K562 (cell line): ENCODE data around the gene ADGRB3. TPM values are rescaled to one million over a fixed set of nuclear protein-coding genes. Genes with fewer than 3 reads are reported as not detected.
"Not testable (repeated sequence)": the region's sequence is repeated elsewhere in the genome, so short reads cannot be mapped to it uniquely, and the experiment has no call there.

Experiments
- ATAC-seq: fragments of 200-7000 bp; cut with Tn5 transposase; 3 replicates; pipeline ENCODE4 v1.9.1; 2020; ENCODE audit warnings: moderate library complexity
- BruUV-seq: library from RNA; stranded (reverse); fragments of 400-500 nt; replicated peaks from 2 replicates; lab custom pipeline; 2021; lab: Mats Ljungman, UMichigan
- CTCF ChIA-PET: fragments of 300-600 bp; formaldehyde crosslinking; extraction: SDS; loops from one replicate; lab custom pipeline; 2021; ENCODE audit warnings: low intra/inter-chr PET ratio; lab: Yijun Ruan, JAX
- POLR2A ChIA-PET: fragments of 300-600, 350-650 bp; sonication (Branson Sonifier 250); formaldehyde crosslinking; extraction: SDS; loops from one replicate; lab custom pipeline; 2021; ENCODE audit warnings: antibody characterized with exemption, inconsistent platforms; lab: Yijun Ruan, JAX
- DNase-seq, 4 experiments: peaks; one replicate each; pipeline versions ENCODE4 v3.0.0 to v3.0.0-alpha.2; 2011 to 2018; ENCODE audit warnings: low spot score in 3 of 4, mixed read lengths in 3 of 4; ENCODE audit errors: extremely low read depth in 1 of 4
- FAIRE-seq: peaks from 2 replicates; lab custom pipeline; 2011; peaks lifted over from hg19 to GRCh38; lab: Jason Lieb, UNC
- H2AFZ ChIP-seq: 2 replicates; pipeline ENCODE4 v1.6.0; 2011; ENCODE audit warnings: low read depth, low read length, control low read depth, inconsistent platforms
- H3K27ac ChIP-seq: fragments of 200-600 bp; 3 replicates; pipeline ENCODE4 v1.8.0; 2011; ENCODE audit warnings: low read depth, mild to moderate bottlenecking, control low read depth, inconsistent platforms, low read length, moderate library complexity, mixed read lengths; ENCODE audit errors: extremely low read depth
- H3K27me3 ChIP-seq, 2 experiments: fragments of 300-600 bp in 1 of 2; 2 replicates in 1 of 2; 3 replicates in 1 of 2; pipeline versions ENCODE4 v1.6.0 to v1.8.0; 2011; ENCODE audit warnings: inconsistent platforms in 2 of 2, low read length in 2 of 2, mild to moderate bottlenecking in 1 of 2, mixed read lengths in 1 of 2, moderate library complexity in 1 of 2; ENCODE audit not compliant: control insufficient read depth in 2 of 2, insufficient read depth in 2 of 2
- H3K36me3 ChIP-seq: fragments of 300-600 bp; 3 replicates; pipeline ENCODE4 v1.8.0; 2011; ENCODE audit warnings: mild to moderate bottlenecking, low read length, inconsistent platforms; ENCODE audit not compliant: control insufficient read depth, insufficient read depth
- H3K4me1 ChIP-seq, 2 experiments: fragments of 200-600 bp in 1 of 2; replicated peaks in 1 of 2; 2 replicates in 1 of 2; 3 replicates in 1 of 2; pipeline versions ENCODE4 v1.5.1 to v1.8.0; 2011; ENCODE audit warnings: inconsistent platforms in 2 of 2, low read length in 2 of 2, mild to moderate bottlenecking in 1 of 2, mixed read lengths in 1 of 2, moderate library complexity in 1 of 2; ENCODE audit not compliant: control insufficient read depth in 2 of 2, insufficient read depth in 2 of 2
- H3K4me2 ChIP-seq: 2 replicates; pipeline ENCODE4 v1.6.1; 2011; ENCODE audit warnings: low read length, control low read depth, inconsistent platforms, mixed read lengths; ENCODE audit not compliant: insufficient read depth
- H3K4me3 ChIP-seq: fragments of 200-600 bp; sonication (generic), shearing (Covaris generic); 2 replicates; pipeline ENCODE4 v1.5.1; 2016; ENCODE audit warnings: control low read depth, inconsistent platforms
- H3K79me2 ChIP-seq: fragments of 200-600 bp; 3 replicates; pipeline ENCODE4 v1.8.0; 2011; ENCODE audit warnings: low read length, inconsistent platforms; ENCODE audit not compliant: control insufficient read depth, insufficient read depth
- H3K9ac ChIP-seq, 2 experiments: 2 replicates each; pipeline versions ENCODE4 v1.6.0 to v1.6.1; 2011; ENCODE audit warnings: low read depth in 2 of 2, low read length in 2 of 2, control low read depth in 1 of 2, inconsistent platforms in 1 of 2, mild to moderate bottlenecking in 1 of 2, mixed read lengths in 1 of 2; ENCODE audit not compliant: insufficient read depth in 1 of 2
- H3K9me1 ChIP-seq: one replicate; pipeline ENCODE4 v1.6.0; 2011; ENCODE audit warnings: inconsistent platforms, mild to moderate bottlenecking, low read length, moderate library complexity; ENCODE audit not compliant: control insufficient read depth, insufficient read depth
- H3K9me3 ChIP-seq: replicated peaks from 2 replicates; pipeline ENCODE4 v1.5.1; 2011; ENCODE audit warnings: low read depth, low read length, inconsistent platforms; ENCODE audit not compliant: control insufficient read depth, insufficient read depth
- H4K20me1 ChIP-seq: replicated peaks from 2 replicates; pipeline ENCODE4 v1.6.1; 2011; ENCODE audit warnings: low read length, inconsistent platforms, mixed read lengths; ENCODE audit not compliant: control insufficient read depth, insufficient read depth
- CBFA2T3 ChIP-seq: fragments of 450-650 bp; IDR thresholded peaks from 2 replicates; pipeline ENCODE4 v1.6.1; 2017
- CBX5 ChIP-seq: IDR thresholded peaks from 2 replicates; pipeline ENCODE4 v1.6.1; 2014; ENCODE audit warnings: low read depth, borderline replicate concordance
- CBX8 ChIP-seq: fragments of 200-600 bp; sonication (generic); IDR thresholded peaks from 2 replicates; pipeline ENCODE4 v1.6.1; 2012; ENCODE audit warnings: borderline replicate concordance, mixed run types, low read depth, mild to moderate bottlenecking, moderate library complexity, mixed read lengths, low read length, control low read depth, inconsistent platforms; ENCODE audit not compliant: poor library complexity, severe bottlenecking; ENCODE audit errors: extremely low read depth
- CGGBP1 ChIP-seq: fragments of 250-450 bp; sonication (Bioruptor Pico); IDR thresholded peaks from 2 replicates; pipeline ENCODE4 v1.9.0; 2021; ENCODE audit warnings: mild to moderate bottlenecking
- EHMT2 ChIP-seq: fragments of 450-650 bp; IDR thresholded peaks from 2 replicates; pipeline ENCODE4 v1.6.1; 2018; ENCODE audit warnings: antibody characterized with exemption
- ILF3 ChIP-seq: fragments of 450-650 bp; IDR thresholded peaks from 2 replicates; pipeline ENCODE4 v1.6.1; 2018; ENCODE audit warnings: antibody characterized with exemption, mild to moderate bottlenecking, moderate library complexity, borderline replicate concordance
- PBX2 ChIP-seq, 2 experiments: IDR thresholded peaks in 1 of 2; conservative IDR thresholded peaks in 1 of 2; 2 replicates each; pipeline ENCODE4 v1.6.1; 2016; ENCODE audit warnings: low read depth in 2 of 2, mild to moderate bottlenecking in 1 of 2, missing compliant biosample characterization in 1 of 2, missing genetic modification characterization in 1 of 2, moderate library complexity in 1 of 2
- PHB2 ChIP-seq: fragments of 450-650 bp; IDR thresholded peaks from 2 replicates; pipeline ENCODE4 v1.6.1; 2017; ENCODE audit warnings: low read depth
- RBM25 ChIP-seq: fragments of 200-400 bp; formaldehyde crosslinking; IDR thresholded peaks from 2 replicates; pipeline ENCODE4 v1.6.1; 2018; ENCODE audit warnings: low read length, low read depth, moderate library complexity; ENCODE audit not compliant: severe bottlenecking
- SRSF7 ChIP-seq: fragments of 200-400 bp; formaldehyde crosslinking; optimal IDR thresholded peaks from 2 replicates; pipeline ENCODE3; 2017; ENCODE audit warnings: mild to moderate bottlenecking, low read depth, low read length
- STAT5B ChIP-seq: fragments of 250-450 bp; sonication (Bioruptor Pico); IDR thresholded peaks from 2 replicates; pipeline ENCODE4 v1.8.0; 2021; ENCODE audit warnings: mild to moderate bottlenecking, inconsistent platforms
- TAF1 ChIP-seq: IDR thresholded peaks from 2 replicates; pipeline ENCODE4 v1.6.1; 2011; ENCODE audit warnings: mild to moderate bottlenecking, low read length, moderate library complexity; ENCODE audit not compliant: insufficient read depth, control insufficient read depth, severe bottlenecking; ENCODE audit errors: extremely low read depth
- TARDBP ChIP-seq: fragments of 450-650 bp; IDR thresholded peaks from 2 replicates; pipeline ENCODE4 v1.6.1; 2016
- ZNF146 ChIP-seq: IDR thresholded peaks from one replicate; pipeline ENCODE4 v1.6.1; 2018; ENCODE audit warnings: missing compliant biosample characterization; ENCODE audit not compliant: unreplicated experiment
- WGBS: fragments of 100-300 bp; shearing (Covaris generic); methylation state at CpG from one replicate; pipeline ENCODE4 v1.1.6; 2016; ENCODE audit warnings: low coverage, mixed read lengths; ENCODE audit not compliant: insufficient coverage; ENCODE audit errors: missing lambda C conversion rate; 5-methylcytosine and 5-hydroxymethylcytosine counted together
- in situ Hi-C: fragments of 300-500 bp; cut with MboI; formaldehyde crosslinking; loops from 4 replicates; pipeline ENCODE4 v1.15.0; 2018; ENCODE audit warnings: inconsistent platforms, mixed read lengths
- intact Hi-C: fragments of 100-400 bp; cut with micrococcal nuclease; formaldehyde crosslinking; loops from 2 replicates; pipeline ENCODE4 v1.14.2; 2022
- polyA plus RNA-seq, 8 experiments: library from polyadenylated mRNA; depleted of rRNA in 4 of 8; stranded (reverse) in 5 of 8; unstranded in 3 of 8; fragments of >200 nt; fragmentation: Nextera tagmentation in 2 of 8; fragmentation: Illumina TruSeq in 1 of 8; extraction: Ambion mirVana in 2 of 8; extraction: Trizol in 1 of 8; gene quantifications; 2 replicates each; pipeline versions ENCODE4 v1.2.1 to v1.2.3, GENCODE V29; 2011 to 2014; ENCODE audit warnings: inconsistent platforms in 1 of 8, missing spikeins in 1 of 8
- total RNA-seq, 7 experiments: library from RNA; depleted of rRNA in 6 of 7; stranded (reverse); fragments of >200 nt in 6 of 7; fragmentation: Illumina TruSeq in 2 of 7; extraction: Trizol in 2 of 7; gene quantifications; 2 replicates each; pipeline versions ENCODE4 v1.2.1 to v1.2.3, GENCODE V29; 2011 to 2021; ENCODE audit warnings: low replicate concordance in 1 of 7

The ADGRB3 gene
- total and polyA plus RNA-seq, 9 of the 15 experiments (the other 6 are each of a cell fraction or from before 2014, with no cell fraction given), result 0.90 to 7.8 (median 2.4) TPM

- POLR2A ChIA-PET, H3K36me3 ChIP-seq, H3K9me1 ChIP-seq, in situ Hi-C loops, H3K27me3 ChIP-seq, BruUV-seq, FAIRE-seq, intact Hi-C loops, H3K27ac ChIP-seq, H3K4me2 ChIP-seq, CTCF ChIA-PET, H3K4me3 ChIP-seq, H2AFZ ChIP-seq, H3K79me2 ChIP-seq, H4K20me1 ChIP-seq, H3K4me1 ChIP-seq, ATAC-seq, DNase-seq, H3K9me3 ChIP-seq, H3K9ac ChIP-seq: not testable (repeated sequence)
- 2% methylated on average over 19 of the region's 22 CpGs for WGBS
These were observed 798.0 kb downstream of the ADGRB3 start for GRCh38 chr6:69433116-69433515.

GRCh38 chr6:69438113-69438512 lies 803.0 kb downstream of the ADGRB3 start:
- no peak overlapping the region for H3K4me3 ChIP-seq
- 11% methylated on average over 2 of the region's 2 CpGs for WGBS
- intact Hi-C loops, result no loop called here
- H3K79me2 ChIP-seq, result no peaks in the 10 kb centered on the region
- H3K9ac ChIP-seq, result no peak overlapping the region
- ChIA-PET CTCF (no interaction called here), POLR2A (no interaction called here)
- DNase-seq (no peak), FAIRE-seq (no peak), ATAC-seq (no peak)
- H3K36me3 ChIP-seq, result no peaks in the 10 kb centered on the region
- H3K27ac ChIP-seq, result no peak overlapping the region
- H3K4me2 ChIP-seq, result no peak overlapping the region
- no peaks in the 10 kb centered on the region for H4K20me1 ChIP-seq
- H3K27me3 ChIP-seq, result no peaks in the 10 kb centered on the region
- BruUV-seq, result no TSS peak
- H3K4me1 ChIP-seq, result no peaks in the 10 kb centered on the region
- in situ Hi-C loops, result no loop called here
- no peaks in the 10 kb centered on the region for H3K9me1 ChIP-seq
- no peaks in the 10 kb centered on the region for H3K9me3 ChIP-seq
- no peak overlapping the region for H2AFZ ChIP-seq
- no peak for TF ChIP-seq CBX5
- no peak for TF ChIP-seq STAT5B
- no peak for TF ChIP-seq ZNF146
- TF ChIP-seq CBX8, result no peak
- TF ChIP-seq EHMT2, result no peak
- no peak for TF ChIP-seq ILF3
- TF ChIP-seq PBX2 (CRISPR knock-in tag; IDR thresholded peaks at IDR 0.05; ENCODE audit: low read depth), result no peak
- no peak for TF ChIP-seq PBX2 (tag; conservative IDR thresholded peaks at IDR 0.05; ENCODE audit: low read depth)
- TF ChIP-seq SRSF7, result no peak
- no peak for TF ChIP-seq CGGBP1 (CRISPR knock-in tag)
- no peak for TF ChIP-seq TARDBP
- TF ChIP-seq PHB2, result no peak
- TF ChIP-seq RBM25, result no peak
- no peak for TF ChIP-seq TAF1
- TF ChIP-seq CBFA2T3, result no peak
